ENCODE measurements around the gene SSBP4. TPM values are rescaled to one million over a fixed set of nuclear protein-coding genes. Genes with fewer than 3 reads are reported as not detected.
A peak's percentile ranks its signal among the peaks of the same experiment; 100 is the strongest.

Gene SSBP4
- total and polyA plus RNA-seq, 9 of the 15 experiments (the other 6 are each of a cell fraction or from before 2014, with no cell fraction given), result 1.1 to 189 (median 39.0) TPM

DNA sequence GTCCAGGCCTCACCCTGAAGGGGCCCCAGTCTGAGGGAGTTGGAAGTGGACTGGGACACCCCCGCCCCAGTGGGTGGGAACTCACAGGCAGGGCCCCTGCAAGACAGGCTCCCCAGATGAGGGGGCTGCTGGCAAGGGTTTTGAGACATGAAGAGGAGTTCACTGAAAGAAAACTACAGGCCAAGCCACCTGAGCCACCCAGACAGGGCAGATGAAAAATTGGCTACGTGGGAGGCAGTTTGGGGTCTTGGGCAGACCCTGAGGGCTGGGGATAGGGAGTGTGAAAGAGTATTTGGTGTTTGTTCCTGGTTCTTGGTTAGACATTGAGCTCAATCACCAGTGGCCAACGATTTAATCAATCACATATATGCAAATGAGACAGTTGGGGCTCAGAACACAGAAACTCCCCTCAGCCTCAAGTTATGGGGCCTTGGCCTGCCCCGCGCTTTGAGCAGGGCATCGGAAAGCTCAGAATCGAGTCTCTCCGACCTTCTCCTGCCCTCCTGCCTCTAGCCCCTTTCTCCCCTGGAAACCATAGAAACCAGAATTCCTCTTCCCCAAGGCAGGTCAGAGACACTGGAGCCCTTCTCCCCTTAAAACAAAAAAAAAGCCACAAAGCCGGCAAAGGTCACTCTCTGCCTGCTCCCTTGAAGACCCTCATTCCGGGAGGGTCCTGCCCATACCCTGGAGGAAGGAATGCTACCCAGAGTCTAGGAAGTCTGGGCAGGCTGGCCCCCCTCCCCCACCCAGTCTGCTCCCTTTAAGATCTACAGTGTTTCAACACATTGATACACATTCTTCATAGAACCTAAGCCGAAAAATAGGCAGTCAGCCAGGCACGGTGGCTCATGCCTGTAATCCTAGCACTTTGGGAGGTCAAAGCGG is 20.1 kb downstream of the SSBP4 start (continued):
- TF ChIP-seq, protein P1, sequence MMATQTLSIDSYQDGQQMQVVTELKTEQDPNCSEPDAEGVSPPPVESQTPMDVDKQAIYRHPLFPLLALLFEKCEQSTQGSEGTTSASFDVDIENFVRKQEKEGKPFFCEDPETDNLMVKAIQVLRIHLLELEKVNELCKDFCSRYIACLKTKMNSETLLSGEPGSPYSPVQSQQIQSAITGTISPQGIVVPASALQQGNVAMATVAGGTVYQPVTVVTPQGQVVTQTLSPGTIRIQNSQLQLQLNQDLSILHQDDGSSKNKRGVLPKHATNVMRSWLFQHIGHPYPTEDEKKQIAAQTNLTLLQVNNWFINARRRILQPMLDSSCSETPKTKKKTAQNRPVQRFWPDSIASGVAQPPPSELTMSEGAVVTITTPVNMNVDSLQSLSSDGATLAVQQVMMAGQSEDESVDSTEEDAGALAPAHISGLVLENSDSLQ (IDR thresholded peaks at IDR 0.05), result peak; percentile 91
- TF ChIP-seq GABPB1 (CRISPR knock-in tag; IDR thresholded peaks at IDR 0.05), result no peak
- no peak for TF ChIP-seq FOXJ2 (tag; IDR thresholded peaks at IDR 0.05)
- TF ChIP-seq, protein P2, sequence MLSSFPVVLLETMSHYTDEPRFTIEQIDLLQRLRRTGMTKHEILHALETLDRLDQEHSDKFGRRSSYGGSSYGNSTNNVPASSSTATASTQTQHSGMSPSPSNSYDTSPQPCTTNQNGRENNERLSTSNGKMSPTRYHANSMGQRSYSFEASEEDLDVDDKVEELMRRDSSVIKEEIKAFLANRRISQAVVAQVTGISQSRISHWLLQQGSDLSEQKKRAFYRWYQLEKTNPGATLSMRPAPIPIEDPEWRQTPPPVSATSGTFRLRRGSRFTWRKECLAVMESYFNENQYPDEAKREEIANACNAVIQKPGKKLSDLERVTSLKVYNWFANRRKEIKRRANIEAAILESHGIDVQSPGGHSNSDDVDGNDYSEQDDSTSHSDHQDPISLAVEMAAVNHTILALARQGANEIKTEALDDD (IDR thresholded peaks at IDR 0.05), result no peak
- no peak for TF ChIP-seq FOXA3 (CRISPR knock-in tag; conservative IDR thresholded peaks at IDR 0.05 in 1 of 2, IDR thresholded peaks at IDR 0.05 in 1 of 2)
- no peak for TF ChIP-seq RAD51 (IDR thresholded peaks at IDR 0.05; ENCODE audit: borderline replicate concordance, low read depth)
- no peak for TF ChIP-seq CBFB (CRISPR knock-in tag; IDR thresholded peaks at IDR 0.05)
- TF ChIP-seq ZNF133 (CRISPR knock-in tag; IDR thresholded peaks at IDR 0.05), result no peak
- TF ChIP-seq NONO (IDR thresholded peaks at IDR 0.05; ENCODE audit: low read depth in 2 of 2, low read length in 1 of 2), result no peak
- TF ChIP-seq, protein P3, sequence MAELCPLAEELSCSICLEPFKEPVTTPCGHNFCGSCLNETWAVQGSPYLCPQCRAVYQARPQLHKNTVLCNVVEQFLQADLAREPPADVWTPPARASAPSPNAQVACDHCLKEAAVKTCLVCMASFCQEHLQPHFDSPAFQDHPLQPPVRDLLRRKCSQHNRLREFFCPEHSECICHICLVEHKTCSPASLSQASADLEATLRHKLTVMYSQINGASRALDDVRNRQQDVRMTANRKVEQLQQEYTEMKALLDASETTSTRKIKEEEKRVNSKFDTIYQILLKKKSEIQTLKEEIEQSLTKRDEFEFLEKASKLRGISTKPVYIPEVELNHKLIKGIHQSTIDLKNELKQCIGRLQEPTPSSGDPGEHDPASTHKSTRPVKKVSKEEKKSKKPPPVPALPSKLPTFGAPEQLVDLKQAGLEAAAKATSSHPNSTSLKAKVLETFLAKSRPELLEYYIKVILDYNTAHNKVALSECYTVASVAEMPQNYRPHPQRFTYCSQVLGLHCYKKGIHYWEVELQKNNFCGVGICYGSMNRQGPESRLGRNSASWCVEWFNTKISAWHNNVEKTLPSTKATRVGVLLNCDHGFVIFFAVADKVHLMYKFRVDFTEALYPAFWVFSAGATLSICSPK (IDR thresholded peaks at IDR 0.05; ENCODE audit: borderline replicate concordance), result no peak
- TF ChIP-seq CEBPG (CRISPR knock-in tag; IDR thresholded peaks at IDR 0.05), result no peak
- no peak for TF ChIP-seq CEBPG (tag; conservative IDR thresholded peaks at IDR 0.05 in 1 of 2, IDR thresholded peaks at IDR 0.05 in 1 of 2)
- TF ChIP-seq, protein P4, sequence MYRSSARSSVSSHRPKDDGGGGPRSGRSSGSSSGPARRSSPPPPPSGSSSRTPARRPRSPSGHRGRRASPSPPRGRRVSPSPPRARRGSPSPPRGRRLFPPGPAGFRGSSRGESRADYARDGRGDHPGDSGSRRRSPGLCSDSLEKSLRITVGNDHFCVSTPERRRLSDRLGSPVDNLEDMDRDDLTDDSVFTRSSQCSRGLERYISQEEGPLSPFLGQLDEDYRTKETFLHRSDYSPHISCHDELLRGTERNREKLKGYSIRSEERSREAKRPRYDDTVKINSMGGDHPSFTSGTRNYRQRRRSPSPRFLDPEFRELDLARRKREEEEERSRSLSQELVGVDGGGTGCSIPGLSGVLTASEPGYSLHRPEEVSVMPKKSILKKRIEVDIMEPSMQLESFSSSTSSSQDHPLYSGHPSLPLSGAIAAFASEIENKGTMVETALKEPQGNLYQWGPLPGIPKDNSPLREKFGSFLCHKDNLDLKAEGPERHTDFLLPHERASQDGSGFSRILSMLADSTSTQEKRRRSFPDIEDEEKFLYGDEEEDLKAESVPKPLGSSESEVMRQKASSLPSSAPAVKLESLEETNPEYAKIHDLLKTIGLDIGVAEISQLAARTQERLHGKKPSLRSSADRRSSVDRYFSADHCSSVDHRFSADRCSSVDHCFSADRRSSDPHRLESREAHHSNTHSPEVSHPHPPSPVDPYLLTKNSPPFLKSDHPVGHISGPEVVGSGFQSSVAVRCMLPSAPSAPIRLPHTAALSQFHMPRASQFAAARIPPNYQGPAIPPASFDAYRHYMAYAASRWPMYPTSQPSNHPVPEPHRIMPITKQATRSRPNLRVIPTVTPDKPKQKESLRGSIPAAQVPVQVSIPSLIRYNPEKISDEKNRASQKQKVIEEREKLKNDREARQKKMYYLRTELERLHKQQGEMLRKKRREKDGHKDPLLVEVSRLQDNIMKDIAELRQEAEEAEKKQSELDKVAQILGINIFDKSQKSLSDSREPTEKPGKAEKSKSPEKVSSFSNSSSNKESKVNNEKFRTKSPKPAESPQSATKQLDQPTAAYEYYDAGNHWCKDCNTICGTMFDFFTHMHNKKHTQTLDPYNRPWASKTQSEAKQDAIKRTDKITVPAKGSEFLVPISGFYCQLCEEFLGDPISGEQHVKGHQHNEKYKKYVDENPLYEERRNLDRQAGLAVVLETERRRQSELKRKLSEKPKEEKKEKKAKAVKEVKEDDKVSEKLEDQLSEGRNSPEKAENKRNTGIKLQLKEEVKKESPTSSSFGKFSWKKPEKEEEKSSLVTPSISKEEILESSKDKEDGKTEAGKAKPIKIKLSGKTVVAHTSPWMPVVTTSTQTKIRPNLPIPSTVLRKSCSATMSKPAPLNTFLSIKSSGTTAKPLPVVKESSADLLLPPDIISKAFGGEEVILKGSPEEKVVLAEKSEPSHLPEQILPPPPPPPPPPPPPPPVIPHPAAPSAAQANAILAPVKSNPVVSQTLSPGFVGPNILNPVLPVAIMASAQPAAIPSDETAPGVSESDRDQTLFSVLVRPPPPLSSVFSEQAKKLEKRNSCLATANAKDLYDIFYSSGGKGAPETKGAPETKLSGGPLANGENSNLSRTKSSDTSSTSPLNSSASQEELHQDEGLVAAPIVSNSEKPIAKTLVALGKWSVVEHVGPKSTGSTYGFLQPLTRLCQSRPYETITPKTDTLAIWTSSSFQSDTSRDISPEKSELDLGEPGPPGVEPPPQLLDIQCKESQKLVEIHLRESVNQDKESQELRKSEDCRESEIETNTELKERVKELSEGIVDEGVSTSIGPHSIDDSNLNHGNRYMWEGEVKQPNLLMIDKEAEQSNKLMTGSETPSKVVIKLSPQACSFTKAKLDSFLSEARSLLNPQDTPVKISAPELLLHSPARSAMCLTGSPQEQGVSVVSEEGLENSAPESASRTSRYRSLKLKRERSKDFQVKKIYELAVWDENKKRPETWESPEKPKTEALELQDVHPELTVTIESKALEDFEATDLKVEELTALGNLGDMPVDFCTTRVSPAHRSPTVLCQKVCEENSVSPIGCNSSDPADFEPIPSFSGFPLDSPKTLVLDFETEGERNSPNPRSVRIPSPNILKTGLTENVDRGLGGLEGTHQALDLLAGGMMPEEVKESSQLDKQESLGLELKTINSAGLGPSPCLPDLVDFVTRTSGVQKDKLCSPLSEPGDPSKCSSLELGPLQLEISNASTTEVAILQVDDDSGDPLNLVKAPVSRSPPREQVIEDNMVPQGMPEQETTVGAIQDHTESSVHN (IDR thresholded peaks at IDR 0.05; ENCODE audit: borderline replicate concordance in 1 of 2, low read depth in 1 of 2), result no peak
- TF ChIP-seq KDM1A (IDR thresholded peaks at IDR 0.05), result no peak
- TF ChIP-seq NCOA1 (IDR thresholded peaks at IDR 0.05; ENCODE audit: low read depth), result 0 out of 2 replicates have a peak, but pooled peaks have one; percentile 6

Data from K562 (cell line).